OCI-M2 (cell line): Measurements from ENCODE around the gene HES1.
"Not testable (repeated sequence)": the region's sequence is repeated elsewhere in the genome, so short reads cannot be mapped to it uniquely, and the experiment has no call there.

Experiments
- DNase-seq: peaks from one replicate; lab custom pipeline; 2025; ENCODE audit not compliant: unreplicated experiment; lab: John Stamatoyannopoulos, UW

The HES1 gene

DNA sequence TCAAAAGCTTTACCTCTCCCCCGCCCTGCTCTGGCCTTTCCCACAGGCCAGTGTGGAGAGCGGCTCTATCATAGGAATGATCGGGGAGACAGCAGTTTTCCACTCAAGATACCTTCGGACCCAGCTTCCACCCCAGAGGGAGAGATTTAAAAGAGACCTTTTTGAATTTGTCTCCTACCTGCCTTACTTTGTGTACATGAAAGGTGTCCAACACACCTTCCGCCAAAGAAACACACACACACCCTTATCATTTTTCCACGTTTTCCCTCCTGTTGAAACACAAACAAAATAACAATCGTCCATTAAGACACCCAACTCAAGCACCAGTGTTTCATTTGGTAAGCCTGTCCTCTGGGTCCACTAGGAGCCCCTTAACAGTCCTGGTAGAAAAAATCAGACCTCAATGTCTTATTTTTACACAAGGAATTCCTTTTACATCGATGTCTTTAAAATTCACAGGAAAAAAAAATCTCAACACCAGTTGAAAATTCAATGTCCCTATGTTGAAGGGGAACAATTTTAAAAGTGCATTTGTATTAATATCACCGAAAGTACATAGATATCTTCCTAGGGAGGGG is 4.0 kb downstream of the HES1 start:
- no peak for DNase-seq

DNA sequence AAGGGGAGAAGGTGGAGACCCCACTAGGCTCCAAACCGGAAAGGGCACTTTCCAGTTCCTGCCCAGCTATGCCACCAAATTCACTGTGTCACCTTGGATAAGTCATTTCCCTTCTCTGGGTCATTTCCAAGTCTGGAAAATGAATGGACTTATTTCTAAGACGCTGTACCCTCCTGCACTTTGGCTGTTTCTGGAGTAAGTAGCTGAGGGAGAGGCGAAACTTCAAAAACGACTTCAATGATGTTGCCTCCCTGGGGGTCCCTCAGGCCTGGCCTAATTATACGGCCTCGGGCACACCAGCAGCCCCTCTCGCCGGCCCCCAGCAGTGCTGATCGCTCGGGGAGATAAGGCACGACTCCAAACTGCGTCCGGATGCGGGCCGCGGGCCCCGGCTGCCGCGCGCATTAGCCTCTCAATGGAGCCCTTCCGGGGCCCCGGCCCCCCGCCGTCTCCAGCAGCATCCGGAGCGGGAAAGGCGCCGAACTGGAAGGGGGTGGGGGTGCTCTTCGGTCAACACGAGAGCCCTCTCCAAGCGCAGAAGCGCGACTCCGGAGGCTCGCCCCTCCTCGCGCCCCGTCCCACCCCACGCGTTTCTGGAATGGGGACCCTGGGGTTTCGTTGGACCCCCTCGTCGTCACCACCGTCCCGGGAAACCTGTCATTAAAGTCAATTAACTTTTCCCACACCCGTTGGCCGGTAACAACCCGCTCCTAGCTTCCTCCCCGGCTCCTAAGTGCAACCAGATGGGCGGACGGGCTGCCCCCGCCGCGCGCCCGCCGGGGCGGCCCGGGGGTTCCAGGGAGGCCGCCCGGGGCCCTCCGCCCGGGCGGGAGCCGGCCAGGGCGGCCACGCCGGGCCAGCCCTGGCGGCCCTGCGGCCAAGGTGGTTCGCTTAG is 4.8 kb downstream of the HES1 start:
- no peak for DNase-seq

DNA sequence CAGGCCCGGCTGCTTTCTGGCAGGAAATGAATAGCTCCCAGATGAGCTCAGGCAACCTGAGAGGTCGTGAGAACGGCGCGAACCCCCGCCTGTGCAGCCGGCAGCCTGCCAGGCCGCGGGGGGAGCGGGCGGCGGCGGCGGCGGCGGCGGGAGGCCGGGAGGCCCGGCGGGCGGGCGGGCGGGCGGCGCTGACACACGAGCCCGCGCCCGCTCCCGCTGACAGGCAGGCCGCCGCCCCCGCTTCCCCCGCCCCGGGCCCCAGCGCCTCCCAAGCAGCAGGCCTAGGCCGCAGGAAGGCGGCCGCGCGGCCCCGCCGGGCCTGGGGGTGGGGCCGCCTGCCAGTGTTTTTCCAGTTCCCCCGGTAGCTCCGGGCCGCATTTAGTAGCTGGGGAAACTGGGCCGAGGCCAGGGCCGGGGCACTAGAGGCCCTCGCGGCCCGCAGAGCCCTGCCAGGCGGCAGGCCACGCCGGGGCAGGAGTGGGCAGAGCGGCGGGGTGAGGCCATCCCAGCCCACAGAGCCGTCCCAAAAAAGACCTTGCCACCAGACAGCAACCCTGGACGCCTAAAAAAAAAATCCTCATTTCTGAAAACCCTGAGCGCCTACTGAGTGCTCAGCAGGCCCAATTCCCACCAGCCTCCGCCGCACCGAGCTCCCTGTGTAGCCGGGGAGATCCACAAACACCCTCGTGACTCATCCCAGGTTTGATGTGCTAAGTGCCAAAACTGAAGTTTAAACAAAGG is 5.6 kb downstream of the HES1 start:
- DNase-seq: no peak

DNA sequence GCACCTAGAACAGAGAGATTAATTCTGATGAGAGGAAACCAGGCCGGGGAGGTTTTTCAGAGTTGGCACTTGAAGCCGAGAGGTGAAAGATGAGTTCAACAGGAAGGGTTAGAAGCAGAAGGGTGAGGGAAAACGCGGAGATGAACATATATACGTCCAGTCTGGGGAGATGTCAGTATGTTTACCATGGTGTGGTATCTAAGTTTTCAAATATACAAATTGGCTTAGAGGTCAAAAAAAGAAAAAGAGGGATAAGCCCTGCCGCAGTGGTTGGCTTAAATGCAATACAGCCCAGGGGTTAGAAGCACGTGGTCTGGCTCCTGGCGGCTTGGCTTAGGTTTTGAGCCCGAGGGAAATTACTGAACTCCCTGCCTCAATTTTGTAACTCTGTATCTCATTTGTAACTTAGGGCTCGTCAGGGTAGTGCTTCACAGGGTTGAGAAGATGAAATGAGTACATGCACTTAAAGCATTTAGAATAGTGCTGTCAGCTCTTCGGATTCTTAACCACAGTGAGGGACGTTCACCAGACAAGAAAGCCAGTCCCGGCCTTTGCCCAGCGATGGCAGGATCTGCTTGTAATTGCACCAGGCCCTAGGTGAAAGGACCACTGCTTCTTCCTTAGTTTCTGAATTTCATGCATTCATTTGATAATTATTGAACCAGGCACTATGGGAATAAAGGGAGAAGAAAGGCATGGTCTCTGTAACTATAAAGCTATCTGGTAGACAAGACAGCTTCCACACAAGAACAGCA is 6.4 kb downstream of the HES1 start:
- no peak for DNase-seq

DNA sequence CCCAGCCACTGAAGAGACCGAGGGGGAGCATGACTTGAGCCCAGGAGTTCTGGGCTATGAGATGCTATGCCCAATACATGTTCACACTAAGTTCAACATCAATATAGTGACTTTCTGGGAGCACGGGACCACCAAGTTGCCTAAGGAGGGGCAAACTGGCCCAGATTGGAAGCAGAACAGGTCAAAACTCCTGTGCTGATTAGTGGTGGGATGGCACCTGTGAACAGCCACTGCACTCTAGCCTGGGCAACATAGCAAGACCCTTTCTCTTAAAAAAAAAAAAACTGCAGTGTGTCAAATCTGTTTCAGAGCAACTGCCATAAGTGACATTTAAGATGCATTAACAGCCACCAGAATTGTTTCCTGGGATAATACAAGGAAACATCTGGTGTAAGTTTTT is 9.8 kb downstream of the HES1 start:
- DNase-seq: no peak

DNA sequence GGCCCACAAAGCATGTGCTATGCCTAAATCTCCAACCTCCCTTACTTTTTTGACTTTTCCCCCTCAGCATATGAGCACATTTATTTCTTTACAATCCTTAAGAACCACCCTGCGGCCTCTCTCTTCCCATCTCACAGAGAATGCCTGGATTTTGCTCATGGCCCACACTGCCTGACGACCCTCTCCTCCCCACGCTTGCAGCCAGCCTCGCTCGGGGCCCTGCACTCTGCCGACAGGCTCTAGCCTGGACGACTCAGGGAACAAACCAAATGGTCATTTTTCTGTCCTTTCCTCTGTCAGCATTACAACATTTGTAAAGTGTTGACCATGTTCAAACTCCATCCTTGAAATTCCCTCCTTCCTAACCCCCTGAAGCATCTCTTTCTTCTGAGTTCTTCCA is 11.7 kb downstream of the HES1 start:
- DNase-seq: no peak

DNA sequence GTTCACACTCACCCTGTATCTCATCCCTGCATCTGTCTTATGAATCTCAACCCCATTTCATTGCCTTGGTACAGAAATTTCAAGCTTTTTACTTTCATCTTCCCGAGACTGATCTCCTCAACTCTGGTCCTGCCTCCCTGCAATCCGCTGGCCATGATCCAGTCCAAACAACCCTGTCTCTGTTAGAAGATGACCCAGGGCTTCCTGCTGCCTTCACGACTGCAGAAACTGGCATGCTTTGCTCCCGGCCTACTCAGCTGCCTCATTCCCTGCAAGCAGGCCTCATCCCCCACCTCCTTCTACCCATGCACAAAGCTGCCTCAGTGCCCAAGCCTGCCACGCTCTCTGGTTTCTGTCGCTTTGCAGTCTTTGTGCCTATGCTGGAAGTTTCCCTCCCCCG is 12.4 kb downstream of the HES1 start:
- no peak for DNase-seq

DNA sequence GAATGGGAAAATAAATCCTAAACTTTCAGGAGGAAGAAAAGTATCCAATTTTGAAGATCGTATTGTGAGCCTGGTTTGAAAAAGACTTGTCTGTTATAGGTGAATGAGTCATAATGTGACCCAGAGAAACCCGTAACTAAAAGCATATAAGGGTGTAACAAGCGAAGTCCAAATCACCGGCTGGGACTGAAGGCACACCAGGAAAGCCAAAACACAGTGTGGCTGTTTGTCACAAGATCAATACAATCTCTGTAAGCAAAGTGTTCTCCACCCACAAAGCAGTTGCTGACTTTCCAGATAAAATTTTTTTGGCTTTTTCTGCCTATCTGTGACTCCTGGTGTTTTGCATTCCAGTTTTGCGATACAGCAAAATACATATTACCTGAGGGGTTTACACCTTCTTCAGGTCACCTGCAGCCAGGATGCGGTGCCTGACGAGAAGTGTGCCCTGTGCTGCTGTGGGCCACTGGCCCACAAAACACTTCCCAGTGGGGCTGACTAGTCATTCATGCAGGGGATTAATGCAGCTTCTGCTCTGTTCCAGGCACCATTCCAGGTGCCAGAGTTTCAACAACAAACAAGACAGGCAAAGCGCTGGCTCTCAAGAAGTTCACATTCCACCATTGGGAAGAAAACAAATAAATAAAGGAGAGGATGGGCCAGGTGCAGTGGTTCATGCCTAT is 14.4 kb downstream of the HES1 start:
- DNase-seq: no peak

DNA sequence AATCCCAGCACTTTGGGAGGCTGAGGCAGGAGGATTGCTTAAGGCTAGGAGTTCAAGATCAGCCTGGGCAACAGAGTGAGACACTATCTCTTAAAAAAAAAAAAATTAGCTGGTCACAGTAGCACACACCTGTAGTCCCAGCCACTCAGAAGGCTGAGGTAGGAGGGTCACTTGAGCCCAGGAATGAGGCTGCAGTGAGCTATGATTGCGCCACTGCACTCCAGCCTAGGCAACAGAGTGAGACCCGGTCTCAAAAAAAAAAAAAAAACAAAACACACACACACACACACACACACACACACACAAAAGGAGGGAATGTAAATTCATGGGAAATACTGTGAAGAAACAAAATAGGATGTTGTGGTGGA is 15.0 kb downstream of the HES1 start:
- DNase-seq: not testable (repeated sequence)

DNA sequence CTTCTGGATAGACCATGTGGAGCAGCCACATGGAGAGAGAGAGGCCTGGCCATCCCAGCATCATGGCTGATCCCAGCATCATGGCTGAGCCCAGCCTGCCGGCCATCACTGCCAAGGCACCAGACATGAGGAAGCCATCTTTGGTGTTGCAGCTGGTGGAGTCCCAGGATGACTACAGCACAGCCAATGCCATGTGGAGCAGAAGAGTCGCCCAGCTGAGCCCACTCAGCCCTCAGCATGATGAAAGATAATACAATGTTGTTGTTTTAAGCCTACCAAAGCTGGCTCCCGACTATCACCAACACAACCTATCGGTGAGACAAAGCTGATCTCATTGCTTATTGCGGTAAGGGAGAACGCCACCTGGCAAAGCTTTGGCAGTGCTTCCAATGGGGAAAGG is 18.4 kb downstream of the HES1 start:
- DNase-seq: no peak

DNA sequence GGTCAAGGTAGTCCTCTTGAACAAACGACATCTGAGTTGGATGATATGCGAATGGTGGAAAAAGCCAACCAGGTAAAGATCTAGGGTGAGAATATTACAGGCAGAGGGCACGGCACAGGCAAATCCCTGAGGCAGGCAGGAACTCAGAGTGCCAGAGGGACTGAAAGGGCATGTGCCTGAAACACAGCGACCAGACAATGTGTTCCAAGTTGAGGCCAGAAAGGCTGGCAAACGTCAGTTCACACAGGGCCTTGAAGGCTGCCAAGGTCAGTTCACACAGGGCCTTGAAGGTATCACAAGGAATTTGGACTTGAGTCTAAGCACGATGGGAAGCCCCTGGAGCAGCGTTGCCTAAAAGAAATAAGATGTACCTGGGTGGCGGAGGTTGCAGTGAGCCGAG is 20.1 kb downstream of the HES1 start:
- no peak for DNase-seq

DNA sequence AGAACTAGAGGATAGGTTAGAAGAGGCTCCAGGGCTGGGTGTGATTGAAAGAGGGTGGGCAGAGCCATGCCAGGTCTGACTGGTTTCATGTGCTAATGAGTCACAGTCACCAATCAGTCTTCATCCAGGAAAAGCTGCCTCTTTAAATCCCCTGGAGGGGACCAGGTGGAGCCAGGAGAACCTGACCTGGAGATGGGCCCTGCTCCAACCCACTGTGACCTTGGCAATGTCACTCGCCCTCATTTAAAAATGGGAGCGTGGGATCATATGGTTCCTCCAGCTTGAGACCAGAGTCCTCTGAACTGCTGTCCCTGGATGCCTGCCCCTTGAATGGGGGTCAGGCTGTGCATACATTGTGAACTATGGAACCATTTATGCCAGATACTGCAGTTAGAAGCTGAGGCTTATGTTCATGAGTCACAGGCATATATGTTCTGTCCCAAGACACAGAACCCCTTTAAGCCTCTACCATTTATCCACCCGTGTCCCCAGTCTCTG is 23.0 kb downstream of the HES1 start:
- DNase-seq: no peak

DNA sequence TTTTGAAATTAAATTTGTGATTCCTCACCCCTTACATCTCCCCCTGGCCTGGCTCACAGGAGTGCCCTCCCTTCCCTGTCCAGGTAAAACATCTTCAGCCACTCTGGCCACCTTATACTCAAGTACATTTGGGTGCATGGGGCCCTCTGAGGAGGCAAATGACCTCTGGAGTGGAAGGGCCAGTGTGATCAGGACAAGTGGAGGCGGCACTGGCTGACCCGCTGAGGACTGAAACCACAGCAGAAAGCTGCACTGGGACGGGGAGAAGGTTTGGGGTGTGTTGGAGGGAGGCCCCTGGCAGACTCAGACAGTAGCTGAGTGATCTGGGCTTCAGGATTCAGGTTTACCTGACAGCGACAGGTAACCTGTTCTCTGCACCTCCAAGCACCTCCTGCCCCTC is 24.2 kb downstream of the HES1 start:
- no peak for DNase-seq

DNA sequence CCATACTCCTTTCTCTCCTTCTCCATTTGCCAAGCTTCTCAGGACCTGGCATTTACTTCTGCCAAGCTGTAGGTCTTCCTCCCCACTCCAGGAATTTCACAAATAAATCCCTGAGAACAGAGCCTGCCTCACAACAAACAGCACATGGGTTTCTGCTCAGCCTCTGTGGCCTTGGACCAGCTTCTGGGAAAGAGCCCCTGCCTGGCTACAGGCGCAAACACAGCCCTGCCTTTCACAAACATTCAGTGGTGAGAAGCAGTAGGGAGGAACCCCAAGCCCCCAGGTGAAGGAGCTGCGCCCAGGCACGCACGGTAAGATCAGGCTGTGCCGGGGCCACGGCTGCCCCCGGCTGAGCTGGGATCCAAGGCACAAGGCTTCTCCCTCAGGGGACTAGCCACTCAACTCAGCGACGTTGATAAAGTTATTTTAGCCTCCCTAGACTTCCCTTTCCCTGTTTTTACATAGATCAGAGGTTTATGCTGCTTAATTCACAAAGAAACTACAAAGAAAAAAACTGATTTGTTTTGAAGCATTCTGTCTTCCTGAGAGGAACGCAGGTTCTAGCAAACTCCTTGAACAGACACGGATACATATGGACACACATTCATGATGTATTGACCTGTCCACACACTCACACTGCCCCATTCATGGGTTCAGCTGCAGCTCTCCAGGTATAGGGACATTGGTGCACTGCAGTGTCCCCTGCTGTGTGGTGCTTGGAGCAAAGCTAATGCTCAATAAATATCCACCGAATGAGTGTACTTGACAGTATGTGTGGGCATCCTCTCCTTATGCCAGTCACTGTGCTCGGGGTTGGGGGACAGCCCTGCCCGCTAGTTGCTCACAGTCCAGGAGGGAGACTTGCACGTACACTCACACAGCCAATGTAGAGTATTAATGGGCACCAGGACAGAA is 25.4 kb downstream of the HES1 start:
- DNase-seq: no peak

DNA sequence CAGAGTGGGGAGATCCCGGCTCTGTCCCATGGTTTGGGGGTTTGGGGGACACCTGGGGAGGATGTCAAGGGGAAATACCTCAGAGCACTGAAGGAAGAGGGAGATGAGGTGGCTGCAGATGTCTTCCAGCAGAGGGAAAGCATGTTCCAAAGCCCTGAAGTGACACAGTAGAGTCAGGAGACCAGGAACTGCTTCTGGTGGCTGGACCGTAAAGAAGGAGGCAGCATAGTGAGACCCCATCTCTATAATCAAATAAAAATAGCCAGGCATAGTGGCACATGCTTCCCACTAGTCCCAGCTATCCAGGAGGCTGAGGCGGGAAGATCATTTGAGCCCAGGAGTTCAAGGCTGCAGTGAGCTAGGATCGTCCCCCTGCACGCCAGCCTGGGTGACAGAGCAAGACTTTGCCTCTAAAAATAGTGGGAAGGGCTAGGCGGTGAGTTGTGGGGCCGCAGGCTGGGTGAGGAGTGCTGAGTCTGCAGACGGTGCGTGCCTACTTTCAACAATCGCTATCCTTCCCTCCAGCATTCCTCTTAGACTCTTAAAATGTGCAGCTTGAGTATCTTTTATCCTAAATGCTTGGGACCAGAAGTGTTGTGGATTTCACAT is 26.2 kb downstream of the HES1 start:
- no peak for DNase-seq

DNA sequence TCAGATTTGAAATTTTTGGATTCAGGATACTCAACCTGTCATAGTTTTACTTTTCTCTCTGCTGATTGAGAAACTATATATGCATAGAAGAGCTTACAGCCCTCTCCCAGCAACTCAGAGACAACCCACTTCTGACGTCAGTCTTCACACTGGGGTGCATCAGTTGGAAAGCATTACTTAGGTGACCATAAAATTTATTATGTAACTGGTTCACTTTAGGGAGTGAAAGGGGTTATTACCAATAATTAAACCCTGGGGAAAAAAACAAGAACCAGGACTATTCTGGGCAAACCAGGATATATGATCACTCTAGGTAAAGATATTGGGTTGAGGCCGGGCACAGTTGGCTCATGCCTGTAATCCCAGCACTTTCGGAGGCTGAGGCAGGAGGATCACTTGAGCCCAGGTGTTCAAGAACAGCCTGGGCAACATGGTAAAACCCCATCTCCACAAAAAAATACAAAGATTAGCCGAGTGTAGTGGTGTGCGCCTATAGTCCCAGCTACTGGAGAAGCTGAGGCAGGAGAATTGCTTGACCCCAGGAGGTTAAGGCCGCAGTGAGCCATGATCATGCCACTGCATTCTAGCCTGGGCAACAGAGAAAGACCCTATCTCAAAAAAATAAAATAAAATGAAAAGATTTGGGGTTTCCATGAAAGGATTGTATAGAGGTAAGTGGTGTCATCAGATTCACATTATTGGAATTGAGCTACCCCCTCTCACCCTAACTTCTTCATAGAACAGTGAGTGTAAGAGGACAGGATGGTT is 27.1 kb downstream of the HES1 start:
- DNase-seq: no peak

DNA sequence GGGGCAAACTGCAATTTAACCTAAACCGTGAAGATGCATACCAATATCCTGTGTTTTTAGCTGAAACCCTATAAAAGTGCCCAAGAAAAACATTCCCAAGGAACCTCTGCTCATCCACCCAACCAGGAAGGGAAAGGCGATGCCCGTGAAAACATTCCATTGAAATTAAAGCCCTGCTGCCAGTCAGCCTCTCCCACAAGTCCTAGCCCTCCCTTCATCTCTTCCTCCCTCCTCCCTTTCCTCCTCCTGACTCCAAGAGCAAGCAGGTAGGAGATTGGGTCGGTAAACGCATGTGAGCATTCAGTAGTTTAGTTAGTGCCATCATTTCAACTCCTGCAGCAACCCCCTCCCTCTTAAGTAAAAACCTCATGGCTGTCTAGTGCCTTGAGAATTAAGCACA is 27.7 kb downstream of the HES1 start:
- DNase-seq: no peak

DNA sequence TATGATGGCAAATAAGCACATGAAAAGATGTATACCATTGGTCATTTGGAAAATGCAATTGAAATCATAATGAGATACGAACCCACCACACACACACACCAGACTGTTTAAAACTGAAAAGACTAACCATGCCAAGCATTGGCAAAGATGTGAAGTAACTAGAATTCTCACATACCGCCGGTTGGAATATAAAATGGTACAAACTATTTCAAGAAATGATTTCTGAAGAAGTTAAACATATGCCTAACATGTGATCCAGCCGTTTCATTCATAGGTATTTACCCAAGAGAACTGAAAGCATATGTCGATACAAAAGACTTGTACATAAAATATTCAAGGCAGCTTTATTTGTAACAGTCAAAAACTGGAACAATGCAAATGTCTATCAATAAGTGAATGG is 28.9 kb downstream of the HES1 start:
- DNase-seq: no peak
